Loucy (cell line): ENCODE measurements around the gene SUDS3.

Experiments
- H2AFZ ChIP-seq: fragments of 200-600 bp; sonication (generic); 2 replicates; pipeline ENCODE4 v1.6.0; 2016; ENCODE audit warnings: antibody characterized with exemption, mild to moderate bottlenecking, low read length, moderate library complexity
- H3F3A ChIP-seq: fragments of 200-600 bp; 2 replicates; pipeline ENCODE4 v1.6.0; 2016; ENCODE audit warnings: antibody characterized with exemption, low read depth, mild to moderate bottlenecking
- H3K27me3 ChIP-seq: fragments of 200-600 bp; sonication (generic); 2 replicates; pipeline ENCODE4 v1.6.1; 2014; ENCODE audit warnings: low read length, mild to moderate bottlenecking; ENCODE audit not compliant: insufficient read depth, poor library complexity, severe bottlenecking
- H3K36me3 ChIP-seq: fragments of 200-600 bp; sonication (generic); 2 replicates; pipeline ENCODE4 v1.6.1; 2016; ENCODE audit warnings: low read length; ENCODE audit not compliant: insufficient read depth
- H3K4me1 ChIP-seq: fragments of 200-600 bp; sonication (generic); 2 replicates; pipeline ENCODE4 v1.5.1; 2014; ENCODE audit warnings: low read length, mild to moderate bottlenecking; ENCODE audit not compliant: insufficient read depth, poor library complexity, severe bottlenecking
- H3K4me2 ChIP-seq: fragments of 200-600 bp; sonication (generic); 2 replicates; pipeline ENCODE4 v1.6.0; 2014; ENCODE audit warnings: antibody characterized with exemption, low read length, low read depth, mild to moderate bottlenecking; ENCODE audit not compliant: poor library complexity, severe bottlenecking
- H3K4me3 ChIP-seq: fragments of 200-600 bp; sonication (generic); 2 replicates; pipeline ENCODE4 v1.5.1; 2014; ENCODE audit warnings: low read length, mild to moderate bottlenecking, mixed read lengths; ENCODE audit not compliant: poor library complexity, severe bottlenecking
- H3K79me2 ChIP-seq: fragments of 200-600 bp; sonication (generic); 2 replicates; pipeline ENCODE4 v1.6.1; 2014; ENCODE audit warnings: low read length; ENCODE audit not compliant: insufficient read depth
- H3K9ac ChIP-seq: fragments of 200-600 bp; sonication (generic); 2 replicates; pipeline ENCODE4 v1.6.0; 2014; ENCODE audit warnings: mild to moderate bottlenecking, low read depth, low read length, moderate library complexity; ENCODE audit not compliant: poor library complexity, severe bottlenecking
- H3K9me2 ChIP-seq: fragments of 200-600 bp; sonication (generic); replicated peaks from 2 replicates; pipeline ENCODE4 v1.6.1; 2016; ENCODE audit warnings: low read depth, low read length, mixed read lengths
- H3K9me3 ChIP-seq: fragments of 200-600 bp; sonication (generic); 2 replicates; pipeline ENCODE4 v1.6.1; 2014; ENCODE audit warnings: mild to moderate bottlenecking, antibody characterized with exemption, low read length, low read depth; ENCODE audit not compliant: insufficient read depth
- H4K20me1 ChIP-seq: fragments of 200-600 bp; sonication (generic); 2 replicates; pipeline ENCODE4 v1.6.0; 2014; ENCODE audit warnings: antibody characterized with exemption, low read length, mild to moderate bottlenecking; ENCODE audit not compliant: insufficient read depth, poor library complexity, severe bottlenecking
- EZH2phosphoT487 ChIP-seq: fragments of 200-600 bp; IDR thresholded peaks from 2 replicates; pipeline ENCODE4 v1.6.1; 2018; ENCODE audit warnings: antibody characterized with exemption, mild to moderate bottlenecking, moderate library complexity, borderline replicate concordance
- TF ChIP-seq, protein P1 (sequence below): fragments of 200-600 bp; sonication (generic); conservative IDR thresholded peaks from 2 replicates; pipeline ENCODE4 v1.5.1; 2014; ENCODE audit warnings: mild to moderate bottlenecking, antibody characterized with exemption, low read length

The SUDS3 gene

DNA sequence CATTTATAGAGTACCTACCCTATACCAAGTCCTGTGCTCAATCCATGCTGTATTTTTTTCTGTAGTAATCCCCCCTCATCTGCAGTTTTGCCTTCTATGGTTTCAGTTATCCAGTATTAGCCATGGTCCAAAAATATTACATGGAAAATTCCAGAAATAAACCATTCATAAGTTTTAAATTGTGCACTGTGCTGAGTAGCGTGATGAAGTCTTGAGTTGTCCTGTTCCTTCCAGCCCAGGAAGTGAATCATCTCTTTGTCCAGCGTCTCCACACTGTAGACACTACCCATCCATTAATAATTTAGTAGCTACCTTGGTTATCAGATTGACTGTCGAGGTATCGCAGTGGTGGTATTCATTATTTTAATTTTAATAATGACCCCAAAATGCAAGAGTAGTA is 54.2 kb downstream of the SUDS3 start:
- Histone ChIP-seq H3K9ac (no peak overlapping the region), H3K79me2 (no peaks in the 10 kb centered on the region), H3K9me2 (no peaks in the 10 kb centered on the region), H3F3A (no peaks in the 10 kb centered on the region), H3K9me3 (no peaks in the 10 kb centered on the region), H3K27me3 (no peaks in the 10 kb centered on the region), H3K36me3 (no peaks in the 10 kb centered on the region), H3K4me2 (no peak overlapping the region), H4K20me1 (no peaks in the 10 kb centered on the region), H3K4me1 (no peaks in the 10 kb centered on the region), H3K4me3 (no peak overlapping the region), H2AFZ (no peak overlapping the region)
- no peak for TF ChIP-seq EZH2phosphoT487
- TF ChIP-seq, protein P1, sequence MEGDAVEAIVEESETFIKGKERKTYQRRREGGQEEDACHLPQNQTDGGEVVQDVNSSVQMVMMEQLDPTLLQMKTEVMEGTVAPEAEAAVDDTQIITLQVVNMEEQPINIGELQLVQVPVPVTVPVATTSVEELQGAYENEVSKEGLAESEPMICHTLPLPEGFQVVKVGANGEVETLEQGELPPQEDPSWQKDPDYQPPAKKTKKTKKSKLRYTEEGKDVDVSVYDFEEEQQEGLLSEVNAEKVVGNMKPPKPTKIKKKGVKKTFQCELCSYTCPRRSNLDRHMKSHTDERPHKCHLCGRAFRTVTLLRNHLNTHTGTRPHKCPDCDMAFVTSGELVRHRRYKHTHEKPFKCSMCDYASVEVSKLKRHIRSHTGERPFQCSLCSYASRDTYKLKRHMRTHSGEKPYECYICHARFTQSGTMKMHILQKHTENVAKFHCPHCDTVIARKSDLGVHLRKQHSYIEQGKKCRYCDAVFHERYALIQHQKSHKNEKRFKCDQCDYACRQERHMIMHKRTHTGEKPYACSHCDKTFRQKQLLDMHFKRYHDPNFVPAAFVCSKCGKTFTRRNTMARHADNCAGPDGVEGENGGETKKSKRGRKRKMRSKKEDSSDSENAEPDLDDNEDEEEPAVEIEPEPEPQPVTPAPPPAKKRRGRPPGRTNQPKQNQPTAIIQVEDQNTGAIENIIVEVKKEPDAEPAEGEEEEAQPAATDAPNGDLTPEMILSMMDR: no peak

DNA sequence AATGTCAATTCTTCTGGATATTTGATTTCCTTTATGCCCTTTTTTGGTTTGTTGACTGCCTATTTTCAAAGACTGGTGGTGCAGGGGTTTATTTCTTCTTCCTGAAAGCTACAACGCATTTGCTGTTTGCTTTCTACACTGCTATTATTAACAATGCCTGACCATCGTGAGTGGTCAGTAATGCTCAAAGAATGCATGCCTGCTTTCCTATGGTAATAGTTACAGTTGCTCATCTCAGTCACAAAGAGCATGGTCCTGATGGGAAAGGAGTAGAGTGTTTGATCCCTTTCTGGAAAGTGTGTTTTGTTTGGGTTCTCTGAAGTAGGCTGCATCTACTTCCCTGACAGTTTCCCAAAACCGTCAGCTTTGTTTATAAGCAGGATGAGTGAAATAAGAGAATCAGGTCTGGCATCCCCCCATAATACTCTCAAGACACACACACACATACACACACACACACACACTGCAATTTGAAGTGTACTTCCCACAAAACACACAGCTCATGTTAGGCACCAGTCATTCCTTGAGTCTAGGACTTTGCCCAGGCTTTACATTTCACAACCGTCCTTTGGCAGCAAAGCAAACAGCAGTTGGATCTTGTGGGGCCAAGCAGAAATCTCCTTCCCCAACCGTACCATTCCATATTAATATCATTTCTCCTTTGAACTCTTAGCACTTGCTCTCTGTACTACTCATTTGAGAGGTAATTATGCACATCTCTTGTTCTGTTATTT is 56.6 kb downstream of the SUDS3 start:
- no peak for TF ChIP-seq EZH2phosphoT487
- TF ChIP-seq, protein P1: no peak
- Histone ChIP-seq H3K9ac (no peak overlapping the region), H4K20me1 (no peaks in the 10 kb centered on the region), H3K4me3 (no peak overlapping the region), H3K79me2 (no peaks in the 10 kb centered on the region), H3K27me3 (no peaks in the 10 kb centered on the region), H3K36me3 (no peaks in the 10 kb centered on the region), H3K4me1 (no peaks in the 10 kb centered on the region), H3K4me2 (no peak overlapping the region), H2AFZ (no peak overlapping the region), H3F3A (no peaks in the 10 kb centered on the region), H3K9me2 (no peaks in the 10 kb centered on the region), H3K9me3 (no peaks in the 10 kb centered on the region)

DNA sequence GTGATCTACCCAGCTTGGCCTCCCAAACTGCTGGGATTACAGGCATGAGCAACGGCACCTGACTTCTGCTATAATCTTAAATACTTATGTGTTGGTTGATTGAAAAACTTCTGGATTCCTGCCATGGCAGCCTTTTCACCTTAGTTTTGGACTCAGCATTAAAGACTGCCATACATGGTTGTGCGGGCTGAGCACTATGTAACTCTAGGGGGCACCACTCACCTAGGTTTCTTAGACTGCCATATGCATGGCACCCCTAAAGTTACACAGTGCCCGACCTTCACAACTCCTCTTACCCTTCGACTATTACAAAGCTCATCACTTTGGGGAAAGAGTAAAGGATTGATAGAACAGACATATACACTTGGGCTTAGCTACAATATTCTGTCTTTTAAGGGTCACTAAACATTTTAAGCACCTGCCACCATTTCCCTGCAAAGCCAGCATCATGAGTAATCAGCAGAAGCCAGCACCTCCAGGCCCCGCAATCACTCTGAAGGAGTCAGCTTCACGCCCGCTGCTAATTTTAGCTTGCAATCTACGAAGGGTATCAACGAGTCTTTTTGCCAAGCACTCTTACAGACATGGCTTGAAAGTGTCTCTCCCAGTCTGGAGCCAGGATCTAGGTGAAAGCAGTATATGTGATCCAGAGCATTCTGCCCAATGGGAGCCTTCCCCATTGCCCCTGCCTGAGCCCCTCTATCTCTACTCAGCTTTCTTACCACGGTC is 59.8 kb downstream of the SUDS3 start:
- Histone ChIP-seq H3K4me1 (no peaks in the 10 kb centered on the region), H3K36me3 (no peaks in the 10 kb centered on the region), H3K9me3 (no peaks in the 10 kb centered on the region), H3K27me3 (no peaks in the 10 kb centered on the region), H2AFZ (no peak overlapping the region), H3F3A (no peaks in the 10 kb centered on the region), H3K4me2 (no peak overlapping the region), H3K9me2 (no peaks in the 10 kb centered on the region), H4K20me1 (no peaks in the 10 kb centered on the region), H3K79me2 (no peaks in the 10 kb centered on the region), H3K4me3 (no peak overlapping the region), H3K9ac (no peak overlapping the region)
- no peak for TF ChIP-seq EZH2phosphoT487
- TF ChIP-seq, protein P1: peak; percentile 49
